DOHH2 (cell line): ENCODE data around the gene IFNAR1.

Experiments
- CTCF ChIP-seq: fragments of 200-600 bp; sonication (generic); IDR thresholded peaks from one replicate; pipeline ENCODE4 v1.5.1; 2014; ENCODE audit warnings: antibody characterized with exemption, mild to moderate bottlenecking, low read depth, low read length; ENCODE audit not compliant: poor library complexity, severe bottlenecking
- EZH2phosphoT487 ChIP-seq: fragments of 200-600 bp; sonication (generic); IDR thresholded peaks from 2 replicates; pipeline ENCODE4 v1.6.1; 2017; ENCODE audit warnings: borderline replicate concordance, mild to moderate bottlenecking, antibody characterized with exemption, low read length, moderate library complexity, mixed read lengths

GRCh38 chr21:33345751-33346238, 21.0 kb downstream of the IFNAR1 start:
- TF ChIP-seq CTCF (no peak), EZH2phosphoT487 (no peak)
